ENCODE measurements around the gene SF3B2. TPM values are rescaled to one million over a fixed set of nuclear protein-coding genes. Genes with fewer than 3 reads are reported as not detected.
"Not testable (repeated sequence)": the region's sequence is repeated elsewhere in the genome, so short reads cannot be mapped to it uniquely, and the experiment has no call there.

The SF3B2 gene
- total and polyA plus RNA-seq, 9 donors: 113 to 203 (median 189) TPM

DNA sequence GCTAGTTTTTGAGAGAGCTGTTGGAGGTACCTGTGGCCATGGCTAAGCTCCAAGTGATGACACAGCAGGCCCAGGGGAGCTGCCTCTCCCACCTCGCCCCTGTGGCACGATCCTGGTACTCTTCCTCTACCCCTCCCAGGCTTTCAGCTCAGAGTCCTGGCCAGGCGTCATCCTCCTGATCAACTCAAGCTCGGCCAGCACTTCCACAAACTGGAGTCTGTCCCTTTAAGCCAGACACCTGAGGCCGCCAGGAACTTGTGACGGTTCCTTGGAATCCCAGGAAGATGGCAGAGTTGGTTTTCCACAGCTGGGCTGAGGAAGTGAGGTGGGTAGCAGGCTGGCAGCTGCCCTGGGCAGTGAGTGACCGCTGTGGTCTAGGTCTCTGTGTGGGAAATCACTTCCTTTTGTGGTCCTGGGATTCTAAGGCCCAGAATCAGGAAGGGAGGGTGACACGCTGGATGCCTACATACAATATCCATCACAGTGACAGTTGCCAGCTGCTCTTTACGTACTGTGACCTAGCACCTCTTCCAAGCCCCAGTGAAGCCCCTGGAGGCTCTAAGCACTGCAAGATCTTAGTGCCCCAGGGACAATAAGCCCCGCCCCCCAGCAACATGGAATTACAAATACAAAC is 43.6 kb upstream of the SF3B2 start:
- Histone ChIP-seq H3K27ac (no peak overlapping the region), H3K36me3 (no peaks in the 10 kb centered on the region), H3K27me3 (no peaks in the 10 kb centered on the region), H3K4me3 (no peak overlapping the region), H3K4me1 (ENCODE audit: insufficient read depth) (no peaks in the 10 kb centered on the region), H3K9me3 (no peaks in the 10 kb centered on the region)
- no peak for TF ChIP-seq EP300 (IDR thresholded peaks at IDR 0.05)
- no peak for TF ChIP-seq POLR2A (IDR thresholded peaks at IDR 0.05)
- TF ChIP-seq, protein P1, sequence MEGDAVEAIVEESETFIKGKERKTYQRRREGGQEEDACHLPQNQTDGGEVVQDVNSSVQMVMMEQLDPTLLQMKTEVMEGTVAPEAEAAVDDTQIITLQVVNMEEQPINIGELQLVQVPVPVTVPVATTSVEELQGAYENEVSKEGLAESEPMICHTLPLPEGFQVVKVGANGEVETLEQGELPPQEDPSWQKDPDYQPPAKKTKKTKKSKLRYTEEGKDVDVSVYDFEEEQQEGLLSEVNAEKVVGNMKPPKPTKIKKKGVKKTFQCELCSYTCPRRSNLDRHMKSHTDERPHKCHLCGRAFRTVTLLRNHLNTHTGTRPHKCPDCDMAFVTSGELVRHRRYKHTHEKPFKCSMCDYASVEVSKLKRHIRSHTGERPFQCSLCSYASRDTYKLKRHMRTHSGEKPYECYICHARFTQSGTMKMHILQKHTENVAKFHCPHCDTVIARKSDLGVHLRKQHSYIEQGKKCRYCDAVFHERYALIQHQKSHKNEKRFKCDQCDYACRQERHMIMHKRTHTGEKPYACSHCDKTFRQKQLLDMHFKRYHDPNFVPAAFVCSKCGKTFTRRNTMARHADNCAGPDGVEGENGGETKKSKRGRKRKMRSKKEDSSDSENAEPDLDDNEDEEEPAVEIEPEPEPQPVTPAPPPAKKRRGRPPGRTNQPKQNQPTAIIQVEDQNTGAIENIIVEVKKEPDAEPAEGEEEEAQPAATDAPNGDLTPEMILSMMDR (IDR thresholded peaks at IDR 0.05): no peak
- WGBS, 3 donors: 54 to 68% (median 58%) methylated on average over 10 of the region's 10 CpGs
- intact Hi-C loops (cut with DNase I): no loop called here
- DNase-seq: no peak

DNA sequence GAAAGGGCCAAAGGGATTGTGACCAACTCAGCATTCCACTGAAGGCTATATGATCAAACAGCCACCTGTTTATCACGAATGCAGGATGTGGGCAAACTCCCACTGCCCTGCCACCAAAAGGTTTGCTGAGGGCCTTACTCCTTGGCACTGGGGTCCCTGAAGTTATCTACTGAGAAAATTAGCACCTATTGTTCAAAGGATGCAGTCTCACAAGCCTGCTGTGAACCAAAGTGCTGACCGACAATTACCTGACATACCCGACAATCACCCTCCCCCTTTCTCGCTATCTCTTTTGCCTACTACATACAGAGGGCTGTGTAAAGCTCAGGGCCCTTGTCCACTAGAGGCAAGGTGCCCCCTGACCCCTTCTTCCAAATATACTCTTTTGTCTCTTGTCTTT is 42.1 kb upstream of the SF3B2 start:
- H3K27ac ChIP-seq; DNase-seq; H3K36me3 ChIP-seq; H3K4me3 ChIP-seq; H3K4me1 ChIP-seq (ENCODE audit: insufficient read depth); H3K27me3 ChIP-seq; H3K9me3 ChIP-seq; intact Hi-C loops (cut with DNase I): not testable (repeated sequence)
- WGBS, 3 donors: 70 to 75% (median 72%) methylated on average over 4 of the region's 4 CpGs

DNA sequence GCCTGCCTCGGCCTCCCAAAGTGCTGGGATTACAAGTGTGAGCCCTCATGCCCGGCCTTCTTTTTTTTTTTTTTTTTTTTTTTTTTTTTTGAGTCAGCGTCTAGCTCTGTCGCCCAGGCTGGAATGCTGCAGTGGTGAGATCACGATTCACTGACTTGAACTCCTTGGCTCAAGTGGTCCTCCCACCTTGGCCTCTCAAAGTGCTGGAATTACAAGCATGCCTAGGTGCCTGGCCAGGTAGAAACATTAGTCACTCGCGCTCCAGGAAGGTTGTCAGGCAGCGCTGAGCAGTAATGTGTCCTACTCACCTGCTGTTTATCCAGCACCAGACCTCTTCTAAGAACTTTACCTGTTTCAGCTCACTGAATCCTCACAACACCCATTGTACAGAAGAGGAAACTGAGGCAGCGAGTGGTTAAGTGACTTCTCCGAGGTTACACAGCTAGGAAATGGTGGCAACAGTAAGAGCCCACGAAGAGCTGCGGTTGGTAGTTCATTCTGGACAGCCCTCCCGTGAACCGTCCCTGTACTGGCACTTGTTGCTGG is 40.9 kb upstream of the SF3B2 start:
- Histone ChIP-seq H3K27ac (no peak overlapping the region), H3K4me1 (ENCODE audit: insufficient read depth) (no peaks in the 10 kb centered on the region)

DNA sequence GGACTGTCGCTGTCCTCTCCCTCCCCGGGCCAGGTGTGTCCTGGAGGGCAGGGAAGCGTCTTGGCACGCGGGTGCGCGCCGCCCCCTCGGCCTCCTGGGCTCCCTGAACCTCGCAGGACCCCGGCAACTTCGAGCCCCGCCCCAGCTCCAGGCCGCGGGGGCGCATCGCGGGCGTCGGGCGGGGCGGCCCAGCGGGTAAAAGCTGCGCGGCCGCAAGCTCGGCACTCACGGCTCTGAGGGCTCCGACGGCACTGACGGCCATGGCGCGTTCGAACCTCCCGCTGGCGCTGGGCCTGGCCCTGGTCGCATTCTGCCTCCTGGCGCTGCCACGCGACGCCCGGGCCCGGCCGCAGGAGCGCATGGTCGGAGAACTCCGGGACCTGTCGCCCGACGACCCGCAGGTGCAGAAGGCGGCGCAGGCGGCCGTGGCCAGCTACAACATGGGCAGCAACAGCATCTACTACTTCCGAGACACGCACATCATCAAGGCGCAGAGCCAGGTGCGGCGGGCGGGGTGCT is 40.3 kb upstream of the SF3B2 start, which contains the start of gene CST6:
Gene CST6, plus strand, starts transcription at position 224 of the 519 bp plus-strand sequence. Its CDS starts 37 bp downstream, at position 261.
- peak within 1 kb of the TSS; percentile 32 for H3K4me3 ChIP-seq
- no peaks in the 10 kb centered on the region for H3K4me1 ChIP-seq (ENCODE audit: insufficient read depth)
- no peak for TF ChIP-seq POLR2A (IDR thresholded peaks at IDR 0.05)
- TF ChIP-seq, protein P1 (IDR thresholded peaks at IDR 0.05): no peak
- TF ChIP-seq EP300 (IDR thresholded peaks at IDR 0.05): no peak
- WGBS, 3 donors: 5 to 14% (median 6%) methylated on average over 33 to 61 of the region's 61 CpGs
- no peaks in the 10 kb centered on the region for H3K36me3 ChIP-seq
- H3K27me3 ChIP-seq: no peaks in the 10 kb centered on the region
- no peak for DNase-seq
- intact Hi-C loops (cut with DNase I): no loop called here
- H3K9me3 ChIP-seq: no peaks in the 10 kb centered on the region
- H3K27ac ChIP-seq: no peak within 1 kb of the TSS

More for the DNA sequence above, 40.9 kb upstream of the SF3B2 start:
- Histone ChIP-seq H3K27me3 (no peaks in the 10 kb centered on the region), H3K36me3 (no peaks in the 10 kb centered on the region), H3K9me3 (no peaks in the 10 kb centered on the region), H3K4me3 (no peak overlapping the region)
- WGBS, 3 donors: 39 to 51% (median 39%) methylated on average over 14 of the region's 14 CpGs
- DNase-seq: no peak
- intact Hi-C loops (cut with DNase I): no loop called here
- TF ChIP-seq EP300 (IDR thresholded peaks at IDR 0.05) (no peak), POLR2A (IDR thresholded peaks at IDR 0.05) (no peak)
- TF ChIP-seq, protein P1 (IDR thresholded peaks at IDR 0.05): no peak

DNA sequence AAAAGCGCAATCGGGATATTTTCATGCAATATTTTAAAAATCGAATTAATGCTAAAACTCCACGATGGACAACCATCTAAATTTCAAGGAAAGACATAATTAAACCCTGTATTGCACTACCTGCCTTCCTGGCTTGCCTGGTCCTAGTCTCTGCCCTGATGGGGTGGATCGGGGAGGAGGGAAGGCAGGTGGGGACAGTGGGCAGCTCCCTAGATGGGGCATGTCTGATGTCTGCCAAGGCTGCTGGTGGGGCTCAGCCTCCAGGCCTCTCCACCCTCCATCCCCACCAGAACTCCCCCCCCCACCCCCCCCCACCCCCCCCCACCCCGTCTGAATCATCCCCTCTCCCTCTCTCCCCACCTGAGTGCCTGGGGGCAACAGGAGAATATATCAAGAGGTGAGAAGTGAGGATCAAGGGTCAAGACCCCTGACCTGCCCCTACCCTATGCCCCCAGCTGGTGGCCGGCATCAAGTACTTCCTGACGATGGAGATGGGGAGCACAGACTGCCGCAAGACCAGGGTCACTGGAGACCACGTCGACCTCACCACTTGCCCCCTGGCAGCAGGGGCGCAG is 39.7 kb upstream of the SF3B2 start:
- Histone ChIP-seq H3K9me3 (no peaks in the 10 kb centered on the region), H3K27me3 (no peaks in the 10 kb centered on the region), H3K36me3 (no peaks in the 10 kb centered on the region), H3K4me3 (no peak overlapping the region), H3K4me1 (ENCODE audit: insufficient read depth) (no peaks in the 10 kb centered on the region), H3K27ac (no peak overlapping the region)
- intact Hi-C loops (cut with DNase I): no loop called here
- DNase-seq: no peak
- WGBS, 3 donors: 41 to 48% (median 45%) methylated on average over 12 of the region's 12 CpGs
- no peak for TF ChIP-seq EP300 (IDR thresholded peaks at IDR 0.05)

All from ovary (tissue), 9 donors.